GM13977 (cell line): ENCODE results near the gene PTPRE.

Experiments
- DNase-seq: peaks from one replicate; pipeline ENCODE4 v3.0.0; 2012; ENCODE audit warnings: low spot score
- CTCF ChIP-seq: IDR thresholded peaks from 2 replicates; pipeline ENCODE4 v1.5.1; 2012; ENCODE audit warnings: mild to moderate bottlenecking, control low read depth; ENCODE audit not compliant: insufficient read depth; ENCODE audit errors: extremely low read depth, missing control alignments
- in situ Hi-C: fragments of 300-500 bp; cut with MboI; formaldehyde crosslinking; loops from one replicate; pipeline ENCODE4 v1.12.0; 2022; ENCODE audit warnings: low sequenced_read_pairs, low pct_unique_long_range_greater_than_20kb, mixed read lengths, inconsistent platforms; ENCODE audit not compliant: unreplicated experiment

Gene PTPRE

GRCh38 chr10:128047351-128047750 is 140.4 kb downstream of the PTPRE start:
- in situ Hi-C loops, result no loop called here
- peak; percentile 91 for DNase-seq
- TF ChIP-seq CTCF, result no peak

- in situ Hi-C loops, result no loop called here
- peak; percentile 51 for DNase-seq
- TF ChIP-seq CTCF, result no peak
Observed at GRCh38 chr10:128047991-128048818, 141.3 kb downstream of the PTPRE start.

GRCh38 chr10:128048819-128049210 is 141.9 kb downstream of the PTPRE start:
- DNase-seq, result no peak
- TF ChIP-seq CTCF, result no peak
- in situ Hi-C loops, result no loop called here

GRCh38 chr10:128049226-128050120 is 142.6 kb downstream of the PTPRE start:
- in situ Hi-C loops, result no loop called here
- no peak for DNase-seq
- no peak for TF ChIP-seq CTCF

- no peak for DNase-seq
- no peak for TF ChIP-seq CTCF
- in situ Hi-C loops, result no loop called here
Observed at GRCh38 chr10:128050121-128050516, 143.2 kb downstream of the PTPRE start.

- in situ Hi-C loops, result no loop called here
- no peak for DNase-seq
- TF ChIP-seq CTCF, result no peak
Observed at GRCh38 chr10:128050936-128051335, 144.0 kb downstream of the PTPRE start.
